ENCODE data around the gene PLAC9.

DNA sequence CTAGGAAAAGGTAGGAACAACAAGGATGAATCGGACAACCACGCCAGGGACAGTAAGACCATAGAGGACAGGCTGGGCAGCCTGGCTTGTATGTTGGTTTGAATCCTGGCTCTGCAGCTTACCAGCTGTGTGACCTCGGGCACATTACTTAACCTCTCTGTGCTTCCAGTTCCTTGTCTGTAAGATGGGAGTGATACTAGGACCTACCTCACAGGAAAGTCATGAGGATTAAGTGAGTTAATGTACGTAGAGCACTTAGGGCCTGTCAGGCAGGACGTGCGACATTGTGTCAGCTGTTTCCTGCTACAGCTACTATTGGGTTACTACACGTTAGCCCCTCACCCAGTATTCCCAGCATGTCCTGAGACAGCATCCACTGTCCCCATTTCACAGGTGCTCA, 32.1 kb downstream of the PLAC9 start:
- no peak for TF ChIP-seq EP300 (IDR thresholded peaks at IDR 0.05)
- TF ChIP-seq, protein P1, sequence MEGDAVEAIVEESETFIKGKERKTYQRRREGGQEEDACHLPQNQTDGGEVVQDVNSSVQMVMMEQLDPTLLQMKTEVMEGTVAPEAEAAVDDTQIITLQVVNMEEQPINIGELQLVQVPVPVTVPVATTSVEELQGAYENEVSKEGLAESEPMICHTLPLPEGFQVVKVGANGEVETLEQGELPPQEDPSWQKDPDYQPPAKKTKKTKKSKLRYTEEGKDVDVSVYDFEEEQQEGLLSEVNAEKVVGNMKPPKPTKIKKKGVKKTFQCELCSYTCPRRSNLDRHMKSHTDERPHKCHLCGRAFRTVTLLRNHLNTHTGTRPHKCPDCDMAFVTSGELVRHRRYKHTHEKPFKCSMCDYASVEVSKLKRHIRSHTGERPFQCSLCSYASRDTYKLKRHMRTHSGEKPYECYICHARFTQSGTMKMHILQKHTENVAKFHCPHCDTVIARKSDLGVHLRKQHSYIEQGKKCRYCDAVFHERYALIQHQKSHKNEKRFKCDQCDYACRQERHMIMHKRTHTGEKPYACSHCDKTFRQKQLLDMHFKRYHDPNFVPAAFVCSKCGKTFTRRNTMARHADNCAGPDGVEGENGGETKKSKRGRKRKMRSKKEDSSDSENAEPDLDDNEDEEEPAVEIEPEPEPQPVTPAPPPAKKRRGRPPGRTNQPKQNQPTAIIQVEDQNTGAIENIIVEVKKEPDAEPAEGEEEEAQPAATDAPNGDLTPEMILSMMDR (IDR thresholded peaks at IDR 0.05), result no peak
